Activated CD8-positive, alpha-beta T cell treated with anti-CD3 and anti-CD28 coated beads, Interleukin-2, amount 10 ng/mL, durations not matched to agents 7 days and 5 days (primary cell): ENCODE results near the gene MED15. TPM values are rescaled to one million over a fixed set of nuclear protein-coding genes. Genes with fewer than 3 reads are reported as not detected.
A peak's percentile ranks its signal among the peaks of the same experiment; 100 is the strongest.
"Not testable (repeated sequence)": the region's sequence is repeated elsewhere in the genome, so short reads cannot be mapped to it uniquely, and the experiment has no call there.

Experiments used
- ATAC-seq: fragments of 150-1000 bp; cut with Tn5 transposase; one replicate; pipeline ENCODE4 v1.10.0; 2021; ENCODE audit warnings: moderate library complexity
- CTCF ChIA-PET: fragments of 350-600 bp; sonication (Branson Sonifier 250); formaldehyde crosslinking; loops from one replicate; lab custom pipeline; 2021; ENCODE audit warnings: antibody characterized with exemption; lab: Charles Lee
- POLR2A ChIA-PET: fragments of 350-600 bp; sonication (Branson Sonifier 250); formaldehyde crosslinking; loops from one replicate; lab custom pipeline; 2021; ENCODE audit warnings: antibody characterized with exemption; lab: Charles Lee
- DNase-seq: peaks from one replicate; pipeline ENCODE4 v3.0.0-alpha.2; 2020
- H3K27ac Mint-ChIP-seq: one replicate; pipeline ENCODE4 v1.8.0; 2021; ENCODE audit warnings: mild to moderate bottlenecking, mixed read lengths
- H3K27me3 Mint-ChIP-seq: one replicate; pipeline ENCODE4 v1.8.0; 2021; ENCODE audit warnings: low read depth, mixed read lengths
- H3K36me3 Mint-ChIP-seq: one replicate; pipeline ENCODE4 v1.8.0; 2021; ENCODE audit warnings: low read depth, mixed read lengths
- H3K4me1 Mint-ChIP-seq: one replicate; pipeline ENCODE4 v1.8.0; 2021; ENCODE audit warnings: low read depth, mixed read lengths
- H3K4me3 Mint-ChIP-seq: one replicate; pipeline ENCODE4 v1.8.0; 2021; ENCODE audit warnings: mild to moderate bottlenecking, mixed read lengths
- H3K9me3 Mint-ChIP-seq: one replicate; pipeline ENCODE4 v1.8.0; 2022; ENCODE audit warnings: mixed read lengths; ENCODE audit not compliant: insufficient read depth
- total RNA-seq, 2 experiments: library from RNA; stranded (reverse); gene quantifications; one replicate each; pipeline ENCODE4 v1.2.3, GENCODE V29; 2021

MED15 gene
- total RNA-seq, 2 experiments from 2014 or later: 155 to 161 TPM

GRCh38 chr22:20537325-20537756 lies 29.9 kb downstream of the MED15 start:
- POLR2A ChIA-PET: interaction anchor here (1.4 kb wide), 1 partner anchor 28 kb away, joined by 3 read pairs; no protein-coding TSS in a partner anchor
- DNase-seq (no peak), ATAC-seq (no peak)
- H3K36me3 Mint-ChIP-seq: peaks cover 66% of the 10 kb centered on the region
- H3K27ac Mint-ChIP-seq: no peak overlapping the region
- H3K4me1 Mint-ChIP-seq: peaks cover 31% of the 10 kb centered on the region
- CTCF ChIA-PET: interaction anchor here (1.5 to 2.1 kb wide), 2 partner anchors 11 kb away, joined by 4 to 7 read pairs; no protein-coding TSS in a partner anchor
- no peaks in the 10 kb centered on the region for H3K27me3 Mint-ChIP-seq
- H3K9me3 Mint-ChIP-seq: no peaks in the 10 kb centered on the region
- no peak overlapping the region for H3K4me3 Mint-ChIP-seq

- ChIA-PET POLR2A (interaction anchor here (1.4 kb wide), 2 partner anchors 13 to 29 kb away, joined by 3 read pairs; no protein-coding TSS in a partner anchor), CTCF (interaction anchor here (1.0 to 2.1 kb wide), 3 partner anchors 10 to 19 kb away, joined by 3 to 7 read pairs (median 4); no protein-coding TSS in a partner anchor)
- Mint-ChIP-seq H3K4me3 (no peak overlapping the region), H3K27me3 (no peaks in the 10 kb centered on the region), H3K36me3 (peaks cover 68% of the 10 kb centered on the region), H3K4me1 (peaks cover 31% of the 10 kb centered on the region), H3K9me3 (no peaks in the 10 kb centered on the region), H3K27ac (no peak overlapping the region)
- DNase-seq: no peak
- ATAC-seq: no peak
Measured at GRCh38 chr22:20537983-20538382, 30.6 kb downstream of the MED15 start.

GRCh38 chr22:20538875-20539274 lies 31.5 kb downstream of the MED15 start:
- POLR2A ChIA-PET: interaction anchor here (1.4 kb wide), 2 partner anchors 13 to 29 kb away, joined by 3 read pairs; no protein-coding TSS in a partner anchor
- H3K36me3 Mint-ChIP-seq: peaks cover 66% of the 10 kb centered on the region
- CTCF ChIA-PET: interaction anchor here (1.0 to 2.1 kb wide), 3 partner anchors 9 to 18 kb away, joined by 3 to 7 read pairs (median 4); no protein-coding TSS in a partner anchor
- H3K27me3 Mint-ChIP-seq, DNase-seq, H3K9me3 Mint-ChIP-seq, ATAC-seq, H3K4me3 Mint-ChIP-seq, H3K27ac Mint-ChIP-seq: not testable (repeated sequence)
- peaks cover 27% of the 10 kb centered on the region for H3K4me1 Mint-ChIP-seq

GRCh38 chr22:20542055-20542454 lies 34.6 kb downstream of the MED15 start:
- Mint-ChIP-seq H3K4me1 (peaks cover 36% of the 10 kb centered on the region), H3K4me3 (no peak overlapping the region), H3K27me3 (no peaks in the 10 kb centered on the region), H3K36me3 (peaks cover 78% of the 10 kb centered on the region), H3K27ac (no peak overlapping the region), H3K9me3 (no peaks in the 10 kb centered on the region)
- ChIA-PET CTCF (no interaction called here), POLR2A (no interaction called here)
- DNase-seq (no peak), ATAC-seq (no peak)

- POLR2A ChIA-PET: no interaction called here
- CTCF ChIA-PET: interaction anchor here (2.2 to 17.1 kb wide), 2 partner anchors 14 to 24 kb away, joined by 8 to 465 read pairs; no protein-coding TSS in a partner anchor
- peaks cover 40% of the 10 kb centered on the region for H3K4me1 Mint-ChIP-seq
Measured at GRCh38 chr22:20542736-20543135, 35.3 kb downstream of the MED15 start.

GRCh38 chr22:20545318-20545634 lies 37.9 kb downstream of the MED15 start:
- H3K4me3 Mint-ChIP-seq, H3K27ac Mint-ChIP-seq, H3K9me3 Mint-ChIP-seq, POLR2A ChIA-PET, DNase-seq, H3K27me3 Mint-ChIP-seq, ATAC-seq: not testable (repeated sequence)
- Mint-ChIP-seq H3K36me3 (peaks cover 58% of the 10 kb centered on the region), H3K4me1 (peaks cover 64% of the 10 kb centered on the region)
- CTCF ChIA-PET: interaction anchor here (17.1 kb wide), 1 partner anchor 22 kb away, joined by 465 read pairs; no protein-coding TSS in a partner anchor

More at GRCh38 chr22:20542736-20543135, 35.3 kb downstream of the MED15 start:
- Mint-ChIP-seq H3K27ac (peak overlapping the region; percentile 2), H3K4me3 (no peak overlapping the region), H3K36me3 (peaks cover 74% of the 10 kb centered on the region), H3K27me3 (no peaks in the 10 kb centered on the region), H3K9me3 (no peaks in the 10 kb centered on the region)
- DNase-seq (no peak), ATAC-seq (no peak)

GRCh38 chr22:20545681-20546521 lies 38.5 kb downstream of the MED15 start:
- Mint-ChIP-seq H3K27ac (no peak overlapping the region), H3K4me3 (no peak overlapping the region), H3K4me1 (peaks cover 70% of the 10 kb centered on the region), H3K27me3 (no peaks in the 10 kb centered on the region), H3K9me3 (no peaks in the 10 kb centered on the region), H3K36me3 (peaks cover 53% of the 10 kb centered on the region)
- no peak for ATAC-seq
- POLR2A ChIA-PET: no interaction called here
- CTCF ChIA-PET: interaction anchor here (0.6 to 17.1 kb wide), 3 partner anchors 21 to 83 kb away, joined by 3 to 465 read pairs (median 3); no protein-coding TSS in a partner anchor
- DNase-seq: no peak

GRCh38 chr22:20546541-20546950 lies 39.1 kb downstream of the MED15 start:
- Mint-ChIP-seq H3K9me3 (no peaks in the 10 kb centered on the region), H3K27me3 (no peaks in the 10 kb centered on the region), H3K27ac (peak overlapping the region; percentile 24), H3K4me1 (peaks cover 76% of the 10 kb centered on the region), H3K4me3 (no peak overlapping the region), H3K36me3 (peaks cover 59% of the 10 kb centered on the region)
- ATAC-seq (no peak), DNase-seq (no peak)
- ChIA-PET POLR2A (no interaction called here), CTCF (interaction anchor here (0.6 to 17.1 kb wide), 3 partner anchors 20 to 83 kb away, joined by 3 to 465 read pairs (median 3); no protein-coding TSS in a partner anchor)

- POLR2A ChIA-PET: no interaction called here
- no peak overlapping the region for H3K27ac Mint-ChIP-seq
- no peaks in the 10 kb centered on the region for H3K9me3 Mint-ChIP-seq
- no peaks in the 10 kb centered on the region for H3K27me3 Mint-ChIP-seq
- no peak for ATAC-seq
- CTCF ChIA-PET: interaction anchor here (1.2 to 17.1 kb wide), 3 partner anchors 9 to 84 kb away, joined by 3 to 465 read pairs (median 7); no protein-coding TSS in a partner anchor
- peaks cover 59% of the 10 kb centered on the region for H3K36me3 Mint-ChIP-seq
- no peak overlapping the region for H3K4me3 Mint-ChIP-seq
- H3K4me1 Mint-ChIP-seq: peaks cover 81% of the 10 kb centered on the region
- DNase-seq: no peak
Measured at GRCh38 chr22:20547029-20547428, 39.6 kb downstream of the MED15 start.

GRCh38 chr22:20548806-20549205 lies 41.4 kb downstream of the MED15 start:
- Mint-ChIP-seq H3K4me3 (peak overlapping the region; percentile 76), H3K27me3 (no peaks in the 10 kb centered on the region), H3K4me1 (peaks cover 89% of the 10 kb centered on the region), H3K36me3 (peaks cover 63% of the 10 kb centered on the region), H3K9me3 (no peaks in the 10 kb centered on the region), H3K27ac (peak overlapping the region; percentile 96)
- no peak for ATAC-seq
- ChIA-PET CTCF (interaction anchor here (1.1 to 17.1 kb wide), 5 partner anchors 11 to 131 kb away, joined by 3 to 465 read pairs (median 7); partner anchors contain the start of gene MED15), POLR2A (interaction anchor here (0.6 to 5.0 kb wide), 7 partner anchors 9 to 40 kb away, joined by 3 to 24 read pairs (median 3); partner anchors contain the start of gene MED15)
- DNase-seq: no peak

- peak; percentile 73 for DNase-seq
- peaks cover 89% of the 10 kb centered on the region for H3K4me1 Mint-ChIP-seq
- H3K9me3 Mint-ChIP-seq: no peaks in the 10 kb centered on the region
- CTCF ChIA-PET: interaction anchor here (1.0 to 17.1 kb wide), 6 partner anchors 10 to 131 kb away, joined by 3 to 465 read pairs (median 6); partner anchors contain the start of gene MED15
- POLR2A ChIA-PET: interaction anchor here (0.6 to 5.0 kb wide), 8 partner anchors 8 to 151 kb away, joined by 3 to 24 read pairs (median 3); partner anchors contain the start of gene MED15
- peak overlapping the region; percentile 76 for H3K4me3 Mint-ChIP-seq
- H3K27me3 Mint-ChIP-seq: no peaks in the 10 kb centered on the region
- H3K36me3 Mint-ChIP-seq: peaks cover 61% of the 10 kb centered on the region
- peak overlapping the region; percentile 96 for H3K27ac Mint-ChIP-seq
- ATAC-seq: peak; percentile 59
Measured at GRCh38 chr22:20549232-20549841, 41.9 kb downstream of the MED15 start.
